HG02943 (cell line): ENCODE measurements around the gene VAPB.

ENCODE experiments used
- ATAC-seq: cut with Tn5 transposase; IDR thresholded peaks from one replicate; pipeline ENCODE4 v1.9.1; 2021; ENCODE audit warnings: mild to moderate bottlenecking, low read depth, moderate library complexity; ENCODE audit not compliant: unreplicated experiment

VAPB gene

GRCh38 chr20:58457083-58457695, 68.2 kb downstream of the VAPB start:
- no peak for ATAC-seq

DNA sequence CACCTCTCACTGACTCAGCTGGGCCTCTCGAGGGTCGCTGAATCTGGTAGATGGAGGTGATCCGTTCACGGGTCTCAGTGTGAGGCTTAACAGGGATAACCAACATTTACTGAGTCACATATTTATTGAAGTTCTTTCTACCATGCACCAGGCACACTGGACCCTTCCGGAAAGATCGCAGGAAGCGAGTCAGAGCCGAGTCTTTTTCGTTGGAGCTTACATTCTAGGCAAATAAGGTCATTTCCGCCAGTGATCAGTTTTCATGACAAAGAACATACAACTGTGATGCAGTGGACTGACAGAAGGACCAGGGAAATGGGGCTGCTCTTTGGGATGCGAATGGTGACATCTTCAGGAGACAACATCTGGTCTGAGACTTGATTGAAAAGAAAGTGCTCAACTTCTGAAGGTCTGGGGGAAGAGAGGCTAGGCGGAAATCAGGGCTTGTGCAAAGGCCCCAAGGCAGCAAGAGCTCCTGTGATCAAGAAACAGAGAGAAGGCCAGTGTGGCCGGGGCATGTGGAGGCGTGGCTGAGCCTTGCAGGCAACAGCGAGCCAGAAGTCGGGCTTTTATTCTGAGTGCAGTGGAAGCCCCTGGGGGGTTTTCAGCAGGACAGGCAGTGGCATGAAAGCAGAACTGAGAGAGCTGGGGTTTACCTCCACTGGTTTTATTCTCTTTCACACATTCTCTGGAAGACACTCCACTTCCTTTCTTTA, 69.5 kb downstream of the VAPB start:
- ATAC-seq: peak; percentile 94

DNA sequence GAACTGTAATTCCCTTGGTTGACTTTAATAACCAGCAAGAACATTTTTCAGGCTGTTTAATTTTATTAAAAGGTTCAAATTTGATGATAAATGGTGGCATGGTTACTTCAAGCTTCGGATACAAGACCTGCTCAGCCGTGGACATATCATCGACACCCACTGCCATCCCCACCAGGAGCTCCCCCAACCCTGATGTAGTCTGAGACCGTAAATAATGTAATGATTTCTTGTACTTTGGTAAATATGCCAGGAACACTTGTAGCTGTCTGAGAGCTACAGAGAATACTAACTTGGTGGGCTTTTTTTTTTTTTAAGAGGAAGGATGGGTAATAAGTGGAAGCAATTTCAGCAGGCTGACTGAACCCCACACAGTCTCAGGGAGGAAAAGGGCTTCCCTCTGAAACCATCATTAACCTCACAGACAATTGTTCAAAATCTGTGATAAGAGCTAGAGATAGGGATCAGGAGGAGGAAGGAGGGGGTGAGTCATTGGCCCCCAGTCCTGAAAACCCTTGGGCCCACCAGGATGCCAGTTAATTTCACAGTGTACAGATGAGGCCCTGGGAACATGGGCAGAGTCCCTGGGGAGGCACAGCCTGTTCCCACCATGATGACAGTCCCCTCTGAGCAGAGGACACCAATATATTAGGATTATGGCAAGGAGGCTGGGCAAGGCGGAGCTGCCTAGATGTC, 70.2 kb downstream of the VAPB start:
- peak; percentile 15 for ATAC-seq

GRCh38 chr20:58461104-58461503, 72.1 kb downstream of the VAPB start:
- no peak for ATAC-seq

DNA sequence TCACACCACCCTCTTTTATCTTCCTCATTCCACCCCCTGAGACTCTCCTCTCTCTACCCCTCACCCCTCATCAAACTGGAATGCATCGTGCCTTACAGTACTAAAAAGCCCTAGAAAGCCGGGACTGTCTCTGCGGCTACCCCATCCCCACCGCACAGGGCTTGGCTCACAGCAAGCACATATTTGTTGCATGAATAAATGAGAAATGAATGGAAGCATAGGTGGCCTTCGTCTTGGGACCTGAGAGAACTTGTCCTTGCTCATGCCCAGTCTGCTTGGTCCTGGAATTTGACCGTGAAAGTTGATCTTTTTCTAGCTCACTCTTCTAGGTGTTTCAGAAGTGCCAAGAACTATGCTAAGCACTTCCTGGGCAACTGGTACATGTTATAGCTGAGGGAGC, 72.9 kb downstream of the VAPB start:
- ATAC-seq: no peak

DNA sequence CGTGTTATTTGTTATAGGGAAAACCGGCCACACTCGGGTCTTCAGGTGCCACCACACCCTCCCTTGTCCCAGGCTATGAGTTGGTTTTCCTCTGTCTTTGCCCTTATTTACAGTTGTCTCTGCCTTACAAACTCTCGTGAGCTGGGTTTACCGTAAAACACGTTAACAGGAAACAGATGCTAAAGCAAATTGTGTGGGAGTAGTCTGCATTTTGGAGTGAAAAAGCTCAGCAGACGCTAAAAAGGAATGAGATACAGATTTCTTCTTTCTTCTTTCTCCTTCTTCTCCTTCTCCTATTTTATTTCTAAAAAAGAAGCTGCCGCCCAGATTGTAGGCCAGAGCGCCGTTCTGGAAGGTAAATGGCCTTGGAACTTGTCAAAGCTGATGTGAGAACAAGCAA, 74.2 kb downstream of the VAPB start:
- no peak for ATAC-seq

DNA sequence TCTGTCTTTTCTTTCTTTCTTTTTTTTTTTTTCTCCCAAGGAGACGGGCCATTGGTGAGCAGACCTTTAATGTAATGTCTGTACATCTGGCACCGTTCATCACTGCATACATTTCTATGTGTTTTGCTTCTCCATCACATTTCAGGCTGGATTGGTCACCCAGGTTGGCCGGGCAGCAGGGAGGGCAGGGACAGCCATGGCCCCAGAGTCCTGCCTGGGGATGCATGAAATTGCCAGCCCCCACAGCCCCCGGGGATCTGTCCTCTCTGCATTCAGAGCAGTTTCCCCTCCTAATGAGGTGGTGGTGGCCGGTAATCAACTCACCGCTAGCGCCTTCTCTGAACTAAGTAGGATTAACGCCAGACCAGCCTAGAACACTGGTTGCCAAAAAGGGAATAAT, 75.8 kb downstream of the VAPB start:
- ATAC-seq: no peak

GRCh38 chr20:58466095-58466708, 77.2 kb downstream of the VAPB start:
- no peak for ATAC-seq

GRCh38 chr20:58466729-58467571, 77.9 kb downstream of the VAPB start:
- ATAC-seq: no peak

GRCh38 chr20:58467572-58468527, 78.8 kb downstream of the VAPB start:
- ATAC-seq: no peak

- no peak for ATAC-seq
These were observed 80.6 kb downstream of the VAPB start for GRCh38 chr20:58469616-58470015.

- no peak for ATAC-seq
These were observed 81.5 kb downstream of the VAPB start for GRCh38 chr20:58470336-58471192.

DNA sequence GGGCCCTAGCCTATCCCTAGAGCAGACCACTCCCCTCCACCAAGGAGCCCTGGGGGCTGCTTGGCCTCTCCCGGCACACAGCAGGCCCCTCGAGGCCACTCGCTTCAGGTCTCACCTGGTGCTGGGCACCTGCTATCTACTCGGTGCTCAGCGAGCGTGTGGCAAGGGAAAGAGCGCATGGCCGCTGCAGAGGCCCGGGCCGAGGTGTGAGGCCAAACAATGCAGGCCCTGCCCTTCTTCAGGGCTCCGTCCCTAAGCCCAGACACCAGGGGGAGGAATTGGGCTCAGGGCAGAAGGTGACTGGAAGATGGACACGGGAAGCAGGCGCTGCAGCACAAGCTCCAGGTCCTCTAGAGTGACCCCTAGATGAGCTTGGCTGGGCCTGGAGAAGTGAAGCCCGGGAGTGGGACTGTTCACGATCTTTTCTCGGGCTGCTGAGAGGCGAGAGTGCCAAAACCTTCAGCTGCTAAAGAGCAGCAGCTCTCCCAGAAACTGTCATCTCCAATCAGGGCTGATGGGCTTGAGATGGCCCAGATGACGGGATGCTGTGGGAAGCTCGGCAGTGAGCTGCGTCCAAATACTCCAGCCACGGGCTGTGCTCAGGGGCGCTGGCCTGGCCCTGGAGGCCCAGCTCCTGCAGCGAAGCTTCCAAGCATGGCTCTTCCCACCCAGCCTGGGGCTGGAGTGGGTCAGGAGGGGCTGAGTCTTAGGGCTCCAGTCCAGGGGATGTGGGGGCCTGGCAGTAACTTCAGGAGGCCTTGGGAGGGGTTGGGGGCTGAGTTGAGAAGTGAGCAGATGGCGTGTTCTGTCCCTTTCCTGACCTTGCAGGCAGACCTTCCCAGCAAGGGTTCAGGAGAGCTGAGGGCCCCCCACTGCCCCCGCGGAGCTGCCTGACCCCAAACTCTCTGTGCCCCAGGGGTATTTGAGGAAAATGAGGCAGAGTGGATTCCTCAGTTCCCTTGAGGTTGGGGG, 82.5 kb downstream of the VAPB start:
- no peak for ATAC-seq

- no peak for ATAC-seq
These were observed 83.4 kb downstream of the VAPB start for GRCh38 chr20:58472273-58473018.

GRCh38 chr20:58473453-58474425, 84.7 kb downstream of the VAPB start:
- ATAC-seq: no peak
